Ovary (tissue), 3 donors: ENCODE data around the gene NF1.

ENCODE experiments used
- POLR2A ChIP-seq: fragments of 450-650 bp; IDR thresholded peaks from one replicate; pipeline ENCODE4 v1.6.1; 2017; ENCODE audit warnings: antibody characterized with exemption, mild to moderate bottlenecking, moderate library complexity
- TF ChIP-seq, protein P1 (sequence below), 3 donors: fragments of 450-650 bp in 2 of 3; fragments of 200-600 bp in 1 of 3; IDR thresholded peaks; one replicate each; pipeline versions ENCODE4 v1.5.1 to v1.8.0; 2016 to 2022; ENCODE audit warnings: antibody characterized with exemption in 3 of 3, mild to moderate bottlenecking in 1 of 3
- donor health status: DM: no; HTN: no; CAD: no.

DNA sequence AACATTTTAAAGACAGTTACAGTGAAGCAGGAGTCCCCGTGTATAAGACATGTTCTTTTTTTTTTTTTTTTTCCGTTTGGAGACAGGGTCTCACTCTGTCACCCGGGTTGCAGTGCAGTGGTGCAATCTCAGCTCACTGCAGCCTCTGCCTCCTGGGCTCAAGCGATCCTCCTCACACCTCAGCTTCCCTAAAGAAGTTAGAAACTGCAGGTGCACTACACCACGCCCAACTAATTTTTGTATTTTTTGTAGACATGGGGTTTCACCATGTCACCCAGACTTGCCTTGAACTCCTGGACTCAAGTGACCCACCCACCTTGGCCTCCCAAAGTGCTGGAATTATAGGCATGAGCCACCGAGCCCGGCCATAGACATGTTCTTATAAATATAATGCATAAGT is 216.1 kb downstream of the NF1 start:
- TF ChIP-seq, protein P1, sequence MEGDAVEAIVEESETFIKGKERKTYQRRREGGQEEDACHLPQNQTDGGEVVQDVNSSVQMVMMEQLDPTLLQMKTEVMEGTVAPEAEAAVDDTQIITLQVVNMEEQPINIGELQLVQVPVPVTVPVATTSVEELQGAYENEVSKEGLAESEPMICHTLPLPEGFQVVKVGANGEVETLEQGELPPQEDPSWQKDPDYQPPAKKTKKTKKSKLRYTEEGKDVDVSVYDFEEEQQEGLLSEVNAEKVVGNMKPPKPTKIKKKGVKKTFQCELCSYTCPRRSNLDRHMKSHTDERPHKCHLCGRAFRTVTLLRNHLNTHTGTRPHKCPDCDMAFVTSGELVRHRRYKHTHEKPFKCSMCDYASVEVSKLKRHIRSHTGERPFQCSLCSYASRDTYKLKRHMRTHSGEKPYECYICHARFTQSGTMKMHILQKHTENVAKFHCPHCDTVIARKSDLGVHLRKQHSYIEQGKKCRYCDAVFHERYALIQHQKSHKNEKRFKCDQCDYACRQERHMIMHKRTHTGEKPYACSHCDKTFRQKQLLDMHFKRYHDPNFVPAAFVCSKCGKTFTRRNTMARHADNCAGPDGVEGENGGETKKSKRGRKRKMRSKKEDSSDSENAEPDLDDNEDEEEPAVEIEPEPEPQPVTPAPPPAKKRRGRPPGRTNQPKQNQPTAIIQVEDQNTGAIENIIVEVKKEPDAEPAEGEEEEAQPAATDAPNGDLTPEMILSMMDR (IDR thresholded peaks at IDR 0.05), result no peak
- no peak for TF ChIP-seq POLR2A
